Measurements from ENCODE around the gene AVPR2.

The AVPR2 gene

GRCh38 chrX:153903991-153904957, at the start of gene AVPR2:
TSS of gene AVPR2 (plus strand) at chrX:153904673. CDS start at chrX:153905146, 473 bp downstream.
- no peak for DNase-seq

- DNase-seq = no peak
These were observed 49.8 kb upstream of the AVPR2 start for GRCh38 chrX:153854702-153855101.

- no peak for DNase-seq
These were observed 47.0 kb upstream of the AVPR2 start for GRCh38 chrX:153857348-153857903.

- no peak for DNase-seq
These were observed 43.3 kb upstream of the AVPR2 start for GRCh38 chrX:153861151-153861550.

GRCh38 chrX:153861733-153862310, 42.7 kb upstream of the AVPR2 start:
- no peak for DNase-seq

- no peak for DNase-seq
These were observed 41.9 kb upstream of the AVPR2 start for GRCh38 chrX:153862369-153863250.

GRCh38 chrX:153863251-153863991, 41.1 kb upstream of the AVPR2 start:
- no peak for DNase-seq

- DNase-seq = no peak
These were observed 40.4 kb upstream of the AVPR2 start for GRCh38 chrX:153864101-153864500.

GRCh38 chrX:153864561-153865320, 39.7 kb upstream of the AVPR2 start:
- DNase-seq = no peak

- no peak for DNase-seq
These were observed 39.2 kb upstream of the AVPR2 start for GRCh38 chrX:153865321-153865580.

GRCh38 chrX:153865685-153866084, 38.8 kb upstream of the AVPR2 start:
- DNase-seq = no peak

GRCh38 chrX:153866302-153867019, 38.0 kb upstream of the AVPR2 start:
- no peak for DNase-seq

GRCh38 chrX:153867139-153867538, 37.3 kb upstream of the AVPR2 start:
- no peak for DNase-seq

GRCh38 chrX:153867671-153868070, 36.8 kb upstream of the AVPR2 start:
- DNase-seq = no peak

- no peak for DNase-seq
These were observed 35.6 kb upstream of the AVPR2 start for GRCh38 chrX:153868576-153869472.

- DNase-seq = no peak
These were observed 34.8 kb upstream of the AVPR2 start for GRCh38 chrX:153869473-153870287.

GRCh38 chrX:153870288-153870690, 34.2 kb upstream of the AVPR2 start:
- DNase-seq = no peak

GRCh38 chrX:153870791-153871360, 33.6 kb upstream of the AVPR2 start:
- no peak for DNase-seq

GRCh38 chrX:153871451-153871850, 33.0 kb upstream of the AVPR2 start:
- DNase-seq = no peak
